Upper lobe of right lung (tissue), 1 donor: ENCODE results near the gene LRRC37B. TPM values are rescaled to one million over a fixed set of nuclear protein-coding genes. Genes with fewer than 3 reads are reported as not detected.
"Not testable (repeated sequence)": the region's sequence is repeated elsewhere in the genome, so short reads cannot be mapped to it uniquely, and the experiment has no call there.

Experiments used
- ATAC-seq: fragments of 200-7000 bp; cut with Tn5 transposase; one replicate; pipeline ENCODE4 v1.9.1; 2020; ENCODE audit warnings: mild to moderate bottlenecking, moderate library complexity
- DNase-seq: peaks from one replicate; pipeline ENCODE4 v3.0.0-alpha.2; 2020
- H3K27ac ChIP-seq: fragments of 200-600 bp; one replicate; pipeline ENCODE4 v1.8.0; 2022
- H3K27me3 ChIP-seq: fragments of 200-600 bp; one replicate; pipeline ENCODE4 v1.8.0; 2022; ENCODE audit warnings: mild to moderate bottlenecking
- H3K36me3 ChIP-seq: fragments of 200-600 bp; one replicate; pipeline ENCODE4 v1.8.0; 2022
- H3K4me1 ChIP-seq: fragments of 200-600 bp; one replicate; pipeline ENCODE4 v1.8.0; 2022
- H3K4me3 ChIP-seq: fragments of 200-600 bp; one replicate; pipeline ENCODE4 v1.8.0; 2022; ENCODE audit warnings: mild to moderate bottlenecking
- H3K9me3 ChIP-seq: fragments of 200-600 bp; one replicate; pipeline ENCODE4 v1.8.0; 2022
- intact Hi-C: fragments of 100-400 bp; cut with DNase I; formaldehyde crosslinking; loops from one replicate; pipeline ENCODE4 v1.11.0; 2022
- total RNA-seq: library from RNA; stranded (reverse); fragmentation: NEBNext Ultra II Directional; extraction: Animal tissue kit (Norgen Biotek cat#: 25700); gene quantifications from one replicate; pipeline ENCODE4 v1.2.1, GENCODE V29; 2021
- TF ChIP-seq, protein P1 (sequence below): fragments of 200-600 bp; IDR thresholded peaks from one replicate; pipeline ENCODE4 v1.8.0; 2022; ENCODE audit warnings: antibody characterized with exemption
- donor health status: DM: no; HTN: yes; CAD: no; lungs with severe emphysema.

The LRRC37B gene
- total RNA-seq, 1 donor from 2014 or later: 15.8 TPM

DNA sequence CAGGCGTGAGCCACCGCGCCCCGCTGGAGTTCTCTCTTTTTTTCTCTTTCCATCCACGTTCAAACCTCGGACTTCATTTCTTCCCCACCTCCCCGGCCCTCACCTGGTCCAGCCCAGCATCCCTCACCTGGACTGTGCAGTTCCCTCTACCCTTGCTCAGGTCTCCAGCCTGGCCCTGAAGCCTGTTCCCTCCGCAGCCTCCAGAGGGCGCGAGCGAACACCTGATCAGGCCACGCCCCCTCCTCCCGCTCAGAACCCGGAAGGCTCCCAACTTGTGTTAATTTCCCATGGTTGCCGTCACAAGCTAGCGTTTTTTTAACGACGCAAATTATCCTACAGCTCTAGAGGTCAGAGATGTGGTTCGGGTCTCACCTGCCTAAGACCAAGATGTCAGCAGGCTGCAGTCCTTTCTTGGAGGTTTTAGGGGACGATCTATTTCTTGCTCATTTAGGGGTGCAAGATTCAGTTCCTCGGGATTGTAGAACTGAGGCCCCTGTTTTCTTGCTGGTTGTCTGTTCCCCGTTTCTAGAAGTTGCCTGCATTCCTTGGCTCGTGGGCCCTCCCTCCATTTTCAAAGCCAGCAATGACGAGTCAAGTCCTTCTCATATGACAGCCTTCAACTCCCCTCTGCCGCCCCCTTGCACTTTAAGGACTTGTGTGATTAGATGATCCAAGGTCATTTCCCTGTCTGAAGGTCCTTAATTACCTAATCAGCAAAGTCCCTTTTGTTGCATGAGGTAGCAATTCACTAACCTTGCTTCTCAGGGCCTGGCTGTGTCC, 59.9 kb downstream of the LRRC37B start:
- H3K4me1 ChIP-seq, H3K27ac ChIP-seq, H3K9me3 ChIP-seq, H3K36me3 ChIP-seq, H3K27me3 ChIP-seq, intact Hi-C loops: not testable (repeated sequence)
- TF ChIP-seq, protein P1, sequence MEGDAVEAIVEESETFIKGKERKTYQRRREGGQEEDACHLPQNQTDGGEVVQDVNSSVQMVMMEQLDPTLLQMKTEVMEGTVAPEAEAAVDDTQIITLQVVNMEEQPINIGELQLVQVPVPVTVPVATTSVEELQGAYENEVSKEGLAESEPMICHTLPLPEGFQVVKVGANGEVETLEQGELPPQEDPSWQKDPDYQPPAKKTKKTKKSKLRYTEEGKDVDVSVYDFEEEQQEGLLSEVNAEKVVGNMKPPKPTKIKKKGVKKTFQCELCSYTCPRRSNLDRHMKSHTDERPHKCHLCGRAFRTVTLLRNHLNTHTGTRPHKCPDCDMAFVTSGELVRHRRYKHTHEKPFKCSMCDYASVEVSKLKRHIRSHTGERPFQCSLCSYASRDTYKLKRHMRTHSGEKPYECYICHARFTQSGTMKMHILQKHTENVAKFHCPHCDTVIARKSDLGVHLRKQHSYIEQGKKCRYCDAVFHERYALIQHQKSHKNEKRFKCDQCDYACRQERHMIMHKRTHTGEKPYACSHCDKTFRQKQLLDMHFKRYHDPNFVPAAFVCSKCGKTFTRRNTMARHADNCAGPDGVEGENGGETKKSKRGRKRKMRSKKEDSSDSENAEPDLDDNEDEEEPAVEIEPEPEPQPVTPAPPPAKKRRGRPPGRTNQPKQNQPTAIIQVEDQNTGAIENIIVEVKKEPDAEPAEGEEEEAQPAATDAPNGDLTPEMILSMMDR: peak; percentile 42
- H3K4me3 ChIP-seq: peak overlapping the region; percentile 33
- DNase-seq (peak; percentile 84), ATAC-seq (peak; percentile 99)

- H3K27me3 ChIP-seq, H3K4me3 ChIP-seq, H3K4me1 ChIP-seq, H3K36me3 ChIP-seq, H3K27ac ChIP-seq, ATAC-seq, intact Hi-C loops, DNase-seq, H3K9me3 ChIP-seq: not testable (repeated sequence)
Measured at GRCh38 chr17:32069067-32069466, 61.9 kb downstream of the LRRC37B start.

- H3K4me1 ChIP-seq, intact Hi-C loops, DNase-seq, H3K36me3 ChIP-seq, H3K27me3 ChIP-seq, H3K9me3 ChIP-seq, H3K27ac ChIP-seq, H3K4me3 ChIP-seq: not testable (repeated sequence)
- ATAC-seq: peak; percentile 49
Measured at GRCh38 chr17:32071961-32072360, 64.8 kb downstream of the LRRC37B start.

DNA sequence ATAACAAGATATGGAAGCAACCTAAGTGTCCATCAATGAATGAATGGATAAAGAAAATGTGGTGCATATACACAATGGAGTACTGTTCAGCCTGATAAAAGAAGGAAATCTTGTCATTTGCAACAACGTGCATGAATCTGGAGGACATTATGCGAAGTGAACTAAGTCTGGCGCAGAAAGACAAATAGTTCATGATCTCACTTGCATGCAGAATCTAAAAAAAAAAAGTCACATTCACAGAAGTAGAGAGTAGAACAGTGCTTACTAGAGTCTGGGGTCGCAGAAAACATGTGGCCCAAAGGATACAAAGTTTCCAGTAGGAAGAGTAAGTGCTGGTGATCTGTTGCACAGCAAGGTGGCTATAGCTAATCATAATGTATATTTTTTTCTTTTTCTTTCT, 65.9 kb downstream of the LRRC37B start:
- intact Hi-C loops, ATAC-seq: not testable (repeated sequence)

DNA sequence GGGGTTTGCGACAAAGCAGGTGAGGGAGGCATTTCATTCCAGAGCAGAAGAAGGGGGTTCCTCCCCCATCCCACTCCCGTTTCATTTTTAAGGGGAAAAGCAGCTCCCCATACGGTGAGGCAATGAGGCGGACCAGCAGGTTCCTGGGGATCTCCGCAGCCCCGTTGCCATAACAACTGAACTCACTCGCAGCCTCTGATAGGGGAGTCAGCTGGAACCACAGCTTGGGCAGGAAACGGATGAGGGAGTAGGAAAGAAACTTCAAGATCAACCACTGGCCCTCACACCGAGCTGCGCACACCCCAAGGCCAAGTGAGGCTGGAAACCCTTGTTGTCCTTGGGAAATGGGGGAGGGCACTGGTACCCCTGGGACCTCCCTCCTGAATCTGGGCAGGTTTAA, 72.6 kb downstream of the LRRC37B start:
- H3K27me3 ChIP-seq, H3K4me1 ChIP-seq, DNase-seq, intact Hi-C loops, H3K27ac ChIP-seq, H3K4me3 ChIP-seq, H3K36me3 ChIP-seq, H3K9me3 ChIP-seq: not testable (repeated sequence)
- ATAC-seq: peak; percentile 42

More for the DNA sequence above, 65.9 kb downstream of the LRRC37B start:
- not testable (repeated sequence) for H3K4me1 ChIP-seq, H3K4me3 ChIP-seq, H3K27ac ChIP-seq, DNase-seq, H3K36me3 ChIP-seq, H3K9me3 ChIP-seq, H3K27me3 ChIP-seq

DNA sequence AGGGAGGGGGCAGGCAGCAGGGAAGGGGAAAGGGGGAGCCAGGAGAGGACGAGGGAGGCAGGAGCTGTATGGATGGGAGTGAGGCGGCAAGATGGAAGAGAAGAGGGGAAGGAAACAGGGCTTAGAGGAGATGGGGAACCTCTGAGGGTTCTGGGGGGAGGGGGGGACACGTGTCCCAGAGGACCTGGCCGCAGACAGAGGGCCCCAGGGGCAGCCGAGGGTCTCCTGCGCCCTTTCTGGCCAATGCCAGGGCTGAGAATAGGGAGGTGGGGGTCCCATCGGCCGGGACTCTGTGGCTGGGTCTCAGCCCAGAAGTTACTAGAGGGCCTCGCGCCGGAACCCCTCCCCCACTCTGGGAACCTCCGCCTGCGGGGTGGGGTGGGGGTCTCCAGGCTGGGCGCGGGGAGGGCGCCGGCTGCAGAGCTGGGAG, 76.4 kb downstream of the LRRC37B start:
- DNase-seq, H3K9me3 ChIP-seq, H3K27ac ChIP-seq, intact Hi-C loops, H3K36me3 ChIP-seq, H3K4me1 ChIP-seq, H3K27me3 ChIP-seq: not testable (repeated sequence)
- peak overlapping the region; percentile 40 for H3K4me3 ChIP-seq
- peak; percentile 43 for ATAC-seq

DNA sequence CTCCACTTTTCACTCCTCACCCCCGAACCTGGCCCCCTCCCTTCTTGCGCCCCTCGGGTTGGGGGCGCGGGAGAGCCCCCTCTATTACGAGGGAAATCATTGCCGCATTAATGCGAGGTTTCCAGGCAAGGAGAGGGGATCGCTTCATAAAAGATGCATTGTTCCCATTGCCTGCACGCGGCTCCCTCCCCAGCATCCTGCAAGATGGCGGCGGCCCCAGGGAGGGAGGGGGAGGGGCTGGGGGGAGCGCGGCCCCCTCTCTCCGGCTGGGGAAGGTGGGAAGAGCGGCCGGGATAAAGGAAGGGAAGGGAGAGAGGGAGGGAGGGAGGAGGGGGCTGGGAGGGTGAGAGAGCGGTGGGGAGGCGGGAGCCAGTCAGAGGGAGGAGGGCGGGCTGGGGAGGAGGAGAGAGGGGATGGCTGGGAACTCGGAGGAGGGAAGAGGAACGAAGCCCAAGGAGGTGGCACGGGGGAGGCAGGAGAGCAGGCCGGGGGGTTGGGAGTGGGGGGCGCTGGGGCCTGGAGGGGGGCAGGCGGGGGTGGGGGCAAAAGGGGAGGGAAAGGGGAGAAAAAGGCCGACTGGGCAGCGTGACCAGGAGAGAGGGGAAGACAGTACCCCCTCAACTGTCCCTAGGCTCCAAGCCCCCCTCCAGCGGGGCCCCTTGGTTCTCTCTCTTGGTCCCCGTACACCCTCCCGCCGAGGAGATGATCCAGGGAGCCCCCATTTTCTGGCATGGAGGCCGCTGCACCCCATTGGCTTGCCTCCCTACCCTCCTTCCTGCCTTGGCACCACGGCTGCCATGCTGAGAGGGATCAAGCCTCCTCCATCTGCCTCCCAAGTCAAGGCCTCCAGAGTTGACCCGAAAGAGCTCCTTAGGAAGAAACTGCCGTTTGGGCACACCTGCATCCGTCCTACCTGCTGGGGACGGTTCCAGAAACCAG, 77.1 kb downstream of the LRRC37B start:
- peak overlapping the region; percentile 40 for H3K4me3 ChIP-seq
- H3K36me3 ChIP-seq, intact Hi-C loops, H3K27ac ChIP-seq, H3K9me3 ChIP-seq, DNase-seq, H3K4me1 ChIP-seq, H3K27me3 ChIP-seq: not testable (repeated sequence)
- peak; percentile 57 for ATAC-seq

DNA sequence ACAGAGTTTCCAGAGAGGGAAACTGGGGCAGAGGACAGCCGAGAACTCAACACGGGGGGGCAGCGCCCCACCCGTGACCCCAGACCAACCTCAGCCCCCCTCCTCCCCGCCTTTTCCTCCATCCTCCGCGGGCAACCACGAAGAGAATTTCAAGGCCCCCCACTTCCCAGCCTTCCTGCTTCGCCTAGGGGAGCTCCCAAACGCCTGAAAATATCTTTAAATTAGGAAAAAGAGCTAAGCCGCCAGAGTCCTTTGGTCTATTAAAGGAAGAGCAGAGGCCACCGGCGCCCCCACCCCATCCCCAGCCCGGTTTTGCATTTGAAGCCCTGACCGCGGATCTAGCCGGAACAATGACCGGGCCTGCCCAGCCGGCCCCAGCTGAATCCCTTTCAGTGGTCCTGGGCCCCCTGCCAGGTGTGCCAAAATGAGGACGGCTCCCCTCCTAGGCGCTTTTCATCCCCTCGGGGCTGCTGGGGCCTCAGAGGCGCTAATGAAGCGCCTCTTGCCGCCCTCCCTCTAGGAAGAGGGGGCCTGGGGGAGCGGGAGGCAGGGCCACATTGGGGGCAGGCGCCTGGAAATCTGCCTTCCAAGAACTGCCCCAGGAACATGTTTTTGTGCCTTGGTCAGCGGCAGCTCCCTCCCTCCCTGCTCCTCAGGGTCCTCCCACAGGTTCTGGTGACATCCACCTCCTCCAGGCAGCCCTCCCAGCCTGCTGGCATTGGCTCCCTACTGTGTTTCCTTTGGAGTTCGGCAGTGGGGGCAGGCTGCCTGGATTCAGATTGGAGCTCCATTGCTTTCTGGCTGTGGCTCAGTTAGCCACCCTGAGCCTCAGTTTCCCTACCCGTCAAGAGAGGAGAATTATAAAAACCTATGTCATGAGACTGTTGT, 78.0 kb downstream of the LRRC37B start:
- H3K4me3 ChIP-seq, H3K4me1 ChIP-seq, H3K27me3 ChIP-seq, H3K9me3 ChIP-seq, H3K27ac ChIP-seq, H3K36me3 ChIP-seq, intact Hi-C loops, DNase-seq: not testable (repeated sequence)
- ATAC-seq: peak; percentile 26

- ATAC-seq, H3K27ac ChIP-seq, H3K4me1 ChIP-seq, DNase-seq, H3K27me3 ChIP-seq, H3K36me3 ChIP-seq, H3K4me3 ChIP-seq, intact Hi-C loops, H3K9me3 ChIP-seq: not testable (repeated sequence)
Measured at GRCh38 chr17:32086833-32087232, 79.7 kb downstream of the LRRC37B start.

DNA sequence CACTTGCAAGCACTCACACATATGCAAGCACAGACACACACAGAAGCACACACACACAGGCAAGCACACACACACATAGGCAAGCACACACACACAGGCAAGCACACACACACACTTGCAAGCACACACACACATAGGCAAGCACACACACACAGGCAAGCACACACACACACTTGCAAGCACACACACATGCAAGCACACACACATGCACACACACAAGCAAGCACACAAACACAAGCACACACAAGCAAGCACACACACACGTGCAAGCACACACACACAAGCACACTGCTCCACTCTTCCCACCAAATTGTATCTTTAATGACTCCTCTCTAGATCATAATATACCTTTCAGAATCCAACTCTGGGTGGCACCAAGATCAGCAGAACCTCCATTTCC, 84.9 kb downstream of the LRRC37B start:
- ATAC-seq, H3K36me3 ChIP-seq, H3K27me3 ChIP-seq, H3K9me3 ChIP-seq, DNase-seq, H3K4me3 ChIP-seq, intact Hi-C loops, H3K4me1 ChIP-seq, H3K27ac ChIP-seq: not testable (repeated sequence)
